Endothelial cell (in vitro differentiated cells): ENCODE data around the gene RAPSN. TPM values are rescaled to one million over a fixed set of nuclear protein-coding genes. Genes with fewer than 3 reads are reported as not detected.

Source experiments
- DNase-seq: peaks from one replicate; pipeline ENCODE4 v3.0.0; 2021; ENCODE audit warnings: low spot score
- H3K27ac Mint-ChIP-seq: one replicate; pipeline ENCODE4 v1.8.0; 2021; ENCODE audit warnings: mixed read lengths, inconsistent platforms; ENCODE audit not compliant: unreplicated experiment
- H3K27me3 Mint-ChIP-seq: one replicate; pipeline ENCODE4 v1.8.0; 2021; ENCODE audit warnings: mild to moderate bottlenecking, moderate library complexity, mixed read lengths, inconsistent platforms; ENCODE audit not compliant: unreplicated experiment
- H3K36me3 Mint-ChIP-seq: one replicate; pipeline ENCODE4 v1.8.0; 2021; ENCODE audit warnings: mild to moderate bottlenecking, low read depth, mixed read lengths, inconsistent platforms; ENCODE audit not compliant: unreplicated experiment
- H3K4me1 Mint-ChIP-seq: one replicate; pipeline ENCODE4 v1.8.0; 2021; ENCODE audit warnings: mild to moderate bottlenecking, mixed read lengths, inconsistent platforms; ENCODE audit not compliant: unreplicated experiment
- H3K4me3 Mint-ChIP-seq: one replicate; pipeline ENCODE4 v1.8.0; 2021; ENCODE audit warnings: mild to moderate bottlenecking, mixed read lengths, inconsistent platforms; ENCODE audit not compliant: unreplicated experiment
- H3K9me3 Mint-ChIP-seq: one replicate; pipeline ENCODE4 v1.8.0; 2021; ENCODE audit warnings: mixed read lengths, inconsistent platforms; ENCODE audit not compliant: unreplicated experiment
- total RNA-seq: library from RNA; stranded (reverse); fragmentation: NEBNext Ultra II Directional; extraction: Animal tissue kit (Norgen Biotek cat#: 25700); gene quantifications from one replicate; pipeline ENCODE4 v1.2.1, GENCODE V29; 2021; ENCODE audit not compliant: unreplicated experiment
- TF ChIP-seq, protein P1 (sequence below): fragments of 200-600 bp; sonication (generic); IDR thresholded peaks from one replicate; pipeline ENCODE4 v1.5.0; 2021; ENCODE audit warnings: antibody characterized with exemption; ENCODE audit not compliant: unreplicated experiment

Gene RAPSN
- total RNA-seq, 1 donor from 2014 or later, result 0.95 TPM

DNA sequence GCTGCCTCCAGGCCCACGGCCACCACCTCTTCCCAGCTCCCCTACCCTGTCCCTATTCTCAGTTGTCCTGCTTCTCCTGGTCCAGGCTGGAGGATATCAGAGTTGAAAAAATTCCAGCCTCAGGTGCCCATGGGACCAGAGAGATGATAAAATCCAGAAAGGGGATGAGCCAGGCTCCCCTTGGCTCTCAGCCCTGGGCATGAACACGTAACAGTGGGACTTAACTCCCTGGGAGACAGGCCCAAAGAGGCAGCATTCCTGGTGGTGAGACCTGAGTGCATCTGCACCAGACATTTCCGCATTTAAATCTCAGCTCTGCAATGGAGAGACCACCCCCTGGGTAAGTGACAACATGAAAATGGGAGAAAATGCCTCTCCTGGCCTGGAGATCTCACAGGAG is 50.9 kb downstream of the RAPSN start:
- Mint-ChIP-seq H3K36me3 (no peaks in the 10 kb centered on the region), H3K27me3 (peaks cover 4% of the 10 kb centered on the region), H3K4me3 (no peak overlapping the region), H3K27ac (no peak overlapping the region), H3K9me3 (no peaks in the 10 kb centered on the region), H3K4me1 (peaks cover 32% of the 10 kb centered on the region)
- TF ChIP-seq, protein P1, sequence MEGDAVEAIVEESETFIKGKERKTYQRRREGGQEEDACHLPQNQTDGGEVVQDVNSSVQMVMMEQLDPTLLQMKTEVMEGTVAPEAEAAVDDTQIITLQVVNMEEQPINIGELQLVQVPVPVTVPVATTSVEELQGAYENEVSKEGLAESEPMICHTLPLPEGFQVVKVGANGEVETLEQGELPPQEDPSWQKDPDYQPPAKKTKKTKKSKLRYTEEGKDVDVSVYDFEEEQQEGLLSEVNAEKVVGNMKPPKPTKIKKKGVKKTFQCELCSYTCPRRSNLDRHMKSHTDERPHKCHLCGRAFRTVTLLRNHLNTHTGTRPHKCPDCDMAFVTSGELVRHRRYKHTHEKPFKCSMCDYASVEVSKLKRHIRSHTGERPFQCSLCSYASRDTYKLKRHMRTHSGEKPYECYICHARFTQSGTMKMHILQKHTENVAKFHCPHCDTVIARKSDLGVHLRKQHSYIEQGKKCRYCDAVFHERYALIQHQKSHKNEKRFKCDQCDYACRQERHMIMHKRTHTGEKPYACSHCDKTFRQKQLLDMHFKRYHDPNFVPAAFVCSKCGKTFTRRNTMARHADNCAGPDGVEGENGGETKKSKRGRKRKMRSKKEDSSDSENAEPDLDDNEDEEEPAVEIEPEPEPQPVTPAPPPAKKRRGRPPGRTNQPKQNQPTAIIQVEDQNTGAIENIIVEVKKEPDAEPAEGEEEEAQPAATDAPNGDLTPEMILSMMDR, result no peak
- no peak for DNase-seq

DNA sequence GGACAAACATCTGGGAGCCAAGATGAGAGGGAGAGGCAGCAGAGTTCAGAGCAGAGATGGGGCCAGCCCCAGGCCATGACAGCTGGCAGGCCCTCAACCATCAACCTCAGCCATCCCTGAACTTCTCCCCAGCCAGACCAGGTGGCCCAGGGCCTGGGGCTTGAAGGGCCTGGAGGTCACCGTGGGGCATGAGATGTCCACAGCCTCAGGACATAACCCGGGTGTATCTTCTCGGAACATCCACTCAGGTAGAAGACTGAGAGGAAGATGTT is 53.0 kb downstream of the RAPSN start:
- no peaks in the 10 kb centered on the region for H3K9me3 Mint-ChIP-seq
- peaks cover 32% of the 10 kb centered on the region for H3K4me1 Mint-ChIP-seq
- TF ChIP-seq, protein P1, result no peak
- peaks cover 4% of the 10 kb centered on the region for H3K27me3 Mint-ChIP-seq
- no peak for DNase-seq
- no peaks in the 10 kb centered on the region for H3K36me3 Mint-ChIP-seq
- H3K27ac Mint-ChIP-seq, result no peak overlapping the region
- H3K4me3 Mint-ChIP-seq, result no peak overlapping the region

DNA sequence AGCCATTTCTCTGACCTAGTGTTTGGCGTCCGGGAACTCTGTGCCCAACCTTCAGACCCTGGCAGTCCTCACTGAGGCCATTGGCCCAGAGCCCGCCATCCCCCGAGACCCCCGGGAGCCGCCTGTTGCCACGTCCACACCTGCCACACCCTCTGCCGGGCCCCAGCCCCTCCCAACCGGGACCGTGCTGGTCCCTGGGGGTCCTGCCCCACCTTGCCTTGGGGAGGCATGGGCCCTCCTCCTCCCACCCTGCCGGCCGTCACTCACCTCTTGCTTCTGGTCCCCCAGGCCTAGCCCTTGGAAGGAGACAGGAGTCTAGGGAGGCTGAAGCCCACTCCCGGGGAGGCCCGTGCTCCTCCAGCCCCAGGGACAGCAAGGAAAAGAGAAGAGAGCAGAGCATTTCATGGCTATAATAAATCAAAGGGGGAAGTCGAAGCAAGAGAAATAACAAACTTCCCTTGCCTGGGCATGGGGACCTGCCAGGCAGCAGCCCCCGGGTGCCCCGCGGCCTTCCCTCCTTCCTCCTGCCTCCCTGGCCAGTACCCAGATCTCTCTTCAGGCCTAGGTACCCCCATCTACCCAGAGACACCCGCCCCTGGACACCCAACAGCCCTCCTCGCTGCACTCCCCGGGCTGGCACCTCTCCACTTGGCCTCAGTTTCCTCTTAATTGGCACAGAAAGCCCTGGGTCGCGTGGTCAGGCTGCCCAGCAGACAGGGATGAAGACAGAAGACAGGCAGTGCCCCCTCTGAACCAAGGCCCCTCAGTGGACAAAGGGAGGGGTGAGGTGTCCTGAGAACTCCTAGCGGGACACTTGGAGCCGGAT is 53.5 kb downstream of the RAPSN start:
- DNase-seq, result no peak
- Mint-ChIP-seq H3K36me3 (no peaks in the 10 kb centered on the region), H3K9me3 (no peaks in the 10 kb centered on the region), H3K4me1 (peaks cover 29% of the 10 kb centered on the region), H3K27me3 (peaks cover 5% of the 10 kb centered on the region), H3K4me3 (no peak overlapping the region), H3K27ac (peak overlapping the region; percentile 83)
- TF ChIP-seq, protein P1, result no peak

DNA sequence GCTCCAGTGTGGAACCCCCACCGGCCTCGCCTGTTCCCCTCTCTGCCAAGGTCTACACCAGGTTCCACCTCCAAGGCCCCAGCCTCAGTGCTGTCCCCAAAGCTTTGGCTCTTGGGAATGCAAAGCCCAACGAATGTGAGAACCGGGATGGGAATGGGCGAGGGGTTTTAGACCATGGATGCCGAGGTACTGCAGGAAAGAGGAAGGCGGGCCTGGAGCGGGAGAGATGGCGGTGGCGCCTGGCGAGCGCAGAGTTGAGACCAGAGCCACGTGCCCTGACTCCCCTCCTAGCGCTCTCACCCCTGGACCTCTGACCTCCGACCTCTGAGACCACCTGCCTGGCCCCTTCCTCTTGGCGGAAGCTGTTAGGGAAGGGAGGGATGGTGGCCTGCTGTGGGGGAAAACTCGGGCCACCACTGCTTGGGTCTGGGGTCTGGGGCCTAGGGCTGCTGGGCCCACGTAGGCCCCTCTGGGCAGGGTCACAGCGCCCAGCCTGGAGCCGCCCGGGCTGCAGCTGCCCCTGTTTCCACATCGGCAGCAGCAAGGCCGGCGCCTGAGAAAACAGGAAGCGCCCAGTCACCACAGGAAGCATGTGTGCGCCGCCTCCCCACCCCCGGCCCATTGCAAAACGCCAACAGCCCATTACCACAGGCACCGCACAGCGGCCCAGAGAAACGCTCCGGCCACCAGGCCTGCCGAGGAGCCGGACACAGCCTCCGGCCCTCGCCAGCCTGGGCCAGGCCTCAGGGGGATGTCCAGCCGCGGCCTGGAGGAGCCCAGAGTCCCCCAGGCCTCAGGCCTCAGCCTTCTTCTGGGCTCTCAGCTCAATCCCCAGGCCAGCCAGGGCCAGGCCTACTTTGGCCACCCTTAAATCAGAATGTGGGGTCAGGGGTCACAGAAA is 54.4 kb downstream of the RAPSN start:
- Mint-ChIP-seq H3K27me3 (peaks cover 6% of the 10 kb centered on the region), H3K9me3 (no peaks in the 10 kb centered on the region), H3K4me1 (peaks cover 25% of the 10 kb centered on the region), H3K36me3 (no peaks in the 10 kb centered on the region), H3K4me3 (no peak overlapping the region), H3K27ac (peak overlapping the region; percentile 92)
- DNase-seq, result peak; percentile 76
- TF ChIP-seq, protein P1, result no peak

DNA sequence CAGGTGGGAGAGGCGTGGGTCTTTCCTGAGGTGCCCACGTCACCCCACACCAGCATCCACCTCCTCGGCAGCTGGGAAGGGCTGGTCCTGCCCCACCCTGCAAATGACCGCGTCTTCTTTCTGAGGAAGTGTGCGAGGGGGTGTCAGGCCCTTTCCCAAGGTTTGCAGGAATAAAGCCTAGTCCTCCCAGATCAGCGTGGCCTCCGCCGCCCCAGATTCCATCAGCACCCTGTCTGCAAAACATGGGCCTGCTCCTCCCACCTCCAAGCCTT is 55.0 kb downstream of the RAPSN start:
- DNase-seq, result no peak
- Mint-ChIP-seq H3K4me3 (no peak overlapping the region), H3K4me1 (peaks cover 22% of the 10 kb centered on the region), H3K9me3 (no peaks in the 10 kb centered on the region), H3K27ac (peak overlapping the region; percentile 92), H3K27me3 (peaks cover 5% of the 10 kb centered on the region), H3K36me3 (no peaks in the 10 kb centered on the region)
- TF ChIP-seq, protein P1, result no peak
